Activated T-helper 17 cell treated with anti-CD3 and anti-CD28 coated beads, Interleukin-2, amount 50 U/mL, for 72 hours (primary cell): ENCODE measurements around the gene KIRREL2. TPM values are rescaled to one million over a fixed set of nuclear protein-coding genes. Genes with fewer than 3 reads are reported as not detected.

ENCODE experiments used
- ATAC-seq: fragments of 150-1000 bp; cut with Tn5 transposase; replicated peaks from 2 replicates; pipeline ENCODE4 v1.10.0; 2021; ENCODE audit warnings: mild to moderate bottlenecking, moderate library complexity
- H3K27ac Mint-ChIP-seq: one replicate; pipeline ENCODE4 v1.8.0; 2022; ENCODE audit warnings: mixed read lengths
- H3K27me3 Mint-ChIP-seq: one replicate; pipeline ENCODE4 v1.8.0; 2022; ENCODE audit warnings: mixed read lengths
- H3K36me3 Mint-ChIP-seq: one replicate; pipeline ENCODE4 v1.8.0; 2022; ENCODE audit warnings: low read depth, mild to moderate bottlenecking, mixed read lengths
- H3K4me1 Mint-ChIP-seq: one replicate; pipeline ENCODE4 v1.8.0; 2022; ENCODE audit warnings: mixed read lengths
- H3K4me3 Mint-ChIP-seq: one replicate; pipeline ENCODE4 v1.8.0; 2022; ENCODE audit warnings: mild to moderate bottlenecking, mixed read lengths
- H3K9me3 Mint-ChIP-seq: one replicate; pipeline ENCODE4 v1.8.0; 2022; ENCODE audit warnings: mixed read lengths
- total RNA-seq, 2 donors: library from RNA; stranded (reverse); gene quantifications; one replicate each; pipeline ENCODE4 v1.2.3, GENCODE V29; 2022

The KIRREL2 gene
- 1 to 10 TPM; 1.0 to 1.4 TPM for total RNA-seq

GRCh38 chr19:35856546-35857149, at the start of gene KIRREL2:
Gene KIRREL2, plus strand, starts transcription at chr19:35856911. Its CDS starts 209 bp downstream, at chr19:35857120.
- H3K27me3 Mint-ChIP-seq: peaks cover 49% of the 10 kb centered on the region
- no peaks in the 10 kb centered on the region for H3K9me3 Mint-ChIP-seq
- no peaks in the 10 kb centered on the region for H3K36me3 Mint-ChIP-seq
- ATAC-seq: peak; percentile 74
- peak within 1 kb of the TSS; percentile 72 for H3K4me3 Mint-ChIP-seq
- H3K4me1 Mint-ChIP-seq: peaks cover 6% of the 10 kb centered on the region
- H3K27ac Mint-ChIP-seq: no peak within 1 kb of the TSS

GRCh38 chr19:35807633-35808032, 49.1 kb upstream of the KIRREL2 start:
- Mint-ChIP-seq H3K27ac (no peak overlapping the region), H3K9me3 (no peaks in the 10 kb centered on the region), H3K36me3 (no peaks in the 10 kb centered on the region), H3K27me3 (peaks cover 3% of the 10 kb centered on the region), H3K4me3 (no peak overlapping the region), H3K4me1 (no peaks in the 10 kb centered on the region)
- no peak for ATAC-seq

- no peak overlapping the region for H3K4me3 Mint-ChIP-seq
- H3K4me1 Mint-ChIP-seq: no peaks in the 10 kb centered on the region
- H3K36me3 Mint-ChIP-seq: no peaks in the 10 kb centered on the region
- H3K9me3 Mint-ChIP-seq: no peaks in the 10 kb centered on the region
- peaks cover 13% of the 10 kb centered on the region for H3K27me3 Mint-ChIP-seq
- no peak for ATAC-seq
- no peak overlapping the region for H3K27ac Mint-ChIP-seq
These were observed 45.1 kb upstream of the KIRREL2 start for GRCh38 chr19:35811317-35812219.

- no peaks in the 10 kb centered on the region for H3K36me3 Mint-ChIP-seq
- no peak within 1 kb of the TSS for H3K27ac Mint-ChIP-seq
- H3K4me1 Mint-ChIP-seq: no peaks in the 10 kb centered on the region
- no peak within 1 kb of the TSS for H3K4me3 Mint-ChIP-seq
- H3K9me3 Mint-ChIP-seq: no peaks in the 10 kb centered on the region
- ATAC-seq: no peak
- peaks cover 13% of the 10 kb centered on the region for H3K27me3 Mint-ChIP-seq
These were observed 44.3 kb upstream of the KIRREL2 start, which contains the start of gene PRODH2 for GRCh38 chr19:35812220-35813042. Gene PRODH2, minus strand, starts transcription at chr19:35812845. Its CDS starts 40 bp downstream, at chr19:35812805.

- Mint-ChIP-seq H3K9me3 (no peaks in the 10 kb centered on the region), H3K27me3 (peaks cover 14% of the 10 kb centered on the region), H3K27ac (no peak overlapping the region), H3K4me3 (no peak overlapping the region), H3K36me3 (no peaks in the 10 kb centered on the region), H3K4me1 (no peaks in the 10 kb centered on the region)
- ATAC-seq: no peak
These were observed 43.4 kb upstream of the KIRREL2 start for GRCh38 chr19:35813043-35813890.

- Mint-ChIP-seq H3K9me3 (no peaks in the 10 kb centered on the region), H3K36me3 (no peaks in the 10 kb centered on the region), H3K4me1 (no peaks in the 10 kb centered on the region), H3K27ac (no peak overlapping the region), H3K27me3 (peaks cover 15% of the 10 kb centered on the region), H3K4me3 (no peak overlapping the region)
- ATAC-seq: no peak
These were observed 40.4 kb upstream of the KIRREL2 start for GRCh38 chr19:35816262-35816661.

GRCh38 chr19:35816846-35817245, 39.9 kb upstream of the KIRREL2 start:
- Mint-ChIP-seq H3K27ac (no peak overlapping the region), H3K27me3 (peaks cover 15% of the 10 kb centered on the region), H3K36me3 (no peaks in the 10 kb centered on the region), H3K4me1 (no peaks in the 10 kb centered on the region), H3K9me3 (no peaks in the 10 kb centered on the region), H3K4me3 (no peak overlapping the region)
- no peak for ATAC-seq

GRCh38 chr19:35818445-35818844, 38.3 kb upstream of the KIRREL2 start:
- no peaks in the 10 kb centered on the region for H3K36me3 Mint-ChIP-seq
- no peaks in the 10 kb centered on the region for H3K9me3 Mint-ChIP-seq
- H3K4me3 Mint-ChIP-seq: no peak overlapping the region
- H3K27me3 Mint-ChIP-seq: peaks cover 19% of the 10 kb centered on the region
- H3K4me1 Mint-ChIP-seq: no peaks in the 10 kb centered on the region
- ATAC-seq: no peak
- no peak overlapping the region for H3K27ac Mint-ChIP-seq

GRCh38 chr19:35822579-35822978, 34.1 kb upstream of the KIRREL2 start:
- H3K9me3 Mint-ChIP-seq: no peaks in the 10 kb centered on the region
- no peaks in the 10 kb centered on the region for H3K4me1 Mint-ChIP-seq

GRCh38 chr19:35824150-35824549, 32.6 kb upstream of the KIRREL2 start:
- no peaks in the 10 kb centered on the region for H3K36me3 Mint-ChIP-seq
- H3K4me1 Mint-ChIP-seq: no peaks in the 10 kb centered on the region
- no peak for ATAC-seq
- H3K9me3 Mint-ChIP-seq: no peaks in the 10 kb centered on the region
- no peak overlapping the region for H3K4me3 Mint-ChIP-seq
- H3K27me3 Mint-ChIP-seq: peaks cover 14% of the 10 kb centered on the region
- H3K27ac Mint-ChIP-seq: no peak overlapping the region

More at GRCh38 chr19:35822579-35822978, 34.1 kb upstream of the KIRREL2 start:
- Mint-ChIP-seq H3K36me3 (no peaks in the 10 kb centered on the region), H3K27ac (no peak overlapping the region), H3K27me3 (peaks cover 13% of the 10 kb centered on the region), H3K4me3 (no peak overlapping the region)
- ATAC-seq: no peak

- peaks cover 28% of the 10 kb centered on the region for H3K27me3 Mint-ChIP-seq
- no peak overlapping the region for H3K4me3 Mint-ChIP-seq
- no peaks in the 10 kb centered on the region for H3K36me3 Mint-ChIP-seq
- no peaks in the 10 kb centered on the region for H3K9me3 Mint-ChIP-seq
- no peak overlapping the region for H3K27ac Mint-ChIP-seq
- no peaks in the 10 kb centered on the region for H3K4me1 Mint-ChIP-seq
- ATAC-seq: peak; percentile 39
These were observed 27.9 kb upstream of the KIRREL2 start for GRCh38 chr19:35828692-35829301.

GRCh38 chr19:35830986-35831385, 25.7 kb upstream of the KIRREL2 start:
- no peaks in the 10 kb centered on the region for H3K4me1 Mint-ChIP-seq
- H3K27me3 Mint-ChIP-seq: peaks cover 37% of the 10 kb centered on the region
- H3K36me3 Mint-ChIP-seq: no peaks in the 10 kb centered on the region
- H3K4me3 Mint-ChIP-seq: no peak overlapping the region
- ATAC-seq: no peak
- no peaks in the 10 kb centered on the region for H3K9me3 Mint-ChIP-seq
- no peak overlapping the region for H3K27ac Mint-ChIP-seq

- H3K4me3 Mint-ChIP-seq: no peak overlapping the region
- H3K9me3 Mint-ChIP-seq: no peaks in the 10 kb centered on the region
- no peak for ATAC-seq
- H3K36me3 Mint-ChIP-seq: no peaks in the 10 kb centered on the region
- no peak overlapping the region for H3K27ac Mint-ChIP-seq
- peaks cover 39% of the 10 kb centered on the region for H3K27me3 Mint-ChIP-seq
- H3K4me1 Mint-ChIP-seq: no peaks in the 10 kb centered on the region
These were observed 24.7 kb upstream of the KIRREL2 start for GRCh38 chr19:35832054-35832453.
